ENCODE results near the gene FGFR2.
A peak's percentile ranks its signal among the peaks of the same experiment; 100 is the strongest.

The FGFR2 gene

DNA sequence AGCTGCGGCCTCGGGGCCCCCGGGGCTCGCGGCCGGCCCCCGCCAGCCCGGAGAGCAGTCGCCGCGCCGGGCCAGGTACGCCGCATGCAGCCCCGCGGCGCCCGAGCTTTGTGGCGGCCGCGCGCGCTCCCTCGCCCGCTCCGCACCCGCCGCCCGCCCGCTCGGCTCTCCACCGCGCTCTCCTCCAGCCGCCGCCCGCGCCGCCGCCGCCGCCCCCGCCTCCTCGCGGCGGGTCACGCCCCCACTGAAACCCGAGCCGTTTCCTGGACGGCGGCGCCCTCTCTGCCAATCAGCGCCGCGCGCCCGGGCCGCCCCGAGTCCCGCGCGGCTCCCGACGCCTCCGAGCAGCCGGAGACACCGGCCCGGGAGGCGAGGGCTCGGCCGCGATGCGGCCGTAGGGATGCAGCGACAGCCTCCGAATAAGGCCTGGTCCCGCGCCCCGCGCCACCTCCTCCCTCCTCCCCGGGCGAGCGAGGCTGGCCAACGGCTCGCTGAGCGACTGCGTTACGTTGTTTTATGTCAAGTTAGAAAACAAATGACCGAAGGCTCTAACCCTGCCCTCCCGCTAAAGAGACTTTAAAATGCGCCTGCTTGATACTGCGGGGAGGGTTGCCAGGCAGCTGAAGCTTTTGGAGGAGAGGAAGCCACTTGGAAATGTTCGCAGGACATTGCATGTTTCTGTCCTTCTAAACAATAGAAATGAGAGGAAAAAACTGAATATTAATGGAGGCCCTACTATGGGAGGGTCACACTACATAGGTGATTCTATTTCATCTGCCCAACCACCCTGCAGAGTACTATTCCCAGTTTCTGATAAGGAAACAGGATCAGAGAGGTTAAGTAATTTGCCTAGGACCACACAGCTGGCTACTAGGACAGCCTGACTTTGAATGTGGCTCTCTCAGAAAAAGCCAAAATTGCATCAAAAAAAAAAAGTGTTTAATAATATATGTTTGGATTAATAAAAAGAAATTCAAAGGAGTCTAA lies at the start of gene FGFR2:
FGFR2 (minus strand) TSS at position 182 of the 987 bp plus-strand sequence. CDS start 4,627 bp downstream, outside the sequence.
- peaks cover 28% of the 10 kb centered on the region for H3K4me1 ChIP-seq (ENCODE audit: control insufficient read depth, insufficient read depth, low read length)
- H3K4me3 ChIP-seq (ENCODE audit: low read depth, low read length), result peak within 1 kb of the TSS; percentile 87
- H3K9ac ChIP-seq (ENCODE audit: low read depth, low read length), result peak within 1 kb of the TSS; percentile 87
- peaks cover 6% of the 10 kb centered on the region for H3K27me3 ChIP-seq (ENCODE audit: control insufficient read depth, insufficient read depth, low read length)
- H3K36me3 ChIP-seq (ENCODE audit: control insufficient read depth, insufficient read depth, low read length), result peaks cover 4% of the 10 kb centered on the region
- H3K9me3 ChIP-seq (ENCODE audit: control insufficient read depth, insufficient read depth, low read length), result no peaks in the 10 kb centered on the region

DNA sequence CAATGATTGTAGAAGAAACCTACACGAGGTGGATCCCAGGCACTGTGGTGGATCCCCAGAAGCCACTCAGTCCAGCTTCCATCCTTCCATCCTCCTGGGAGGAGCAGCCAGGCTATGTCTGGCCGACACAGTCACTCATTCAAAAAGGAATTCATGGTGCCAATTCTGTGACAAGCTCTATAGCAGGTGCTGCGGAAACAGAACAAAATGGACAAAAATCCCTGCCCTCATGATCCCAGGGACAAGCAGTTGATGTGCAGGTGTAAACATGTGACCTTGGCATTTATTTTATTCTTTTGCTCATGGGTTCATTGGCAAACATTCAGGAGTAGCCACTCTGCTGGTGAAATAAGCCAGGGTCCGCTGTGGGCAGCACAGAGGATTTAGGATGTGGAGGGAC lies 49.2 kb upstream of the FGFR2 start:
- Histone ChIP-seq H3K27me3 (ENCODE audit: control insufficient read depth, insufficient read depth, low read length) (no peaks in the 10 kb centered on the region), H3K9ac (ENCODE audit: low read depth, low read length) (no peak overlapping the region), H3K9me3 (ENCODE audit: control insufficient read depth, insufficient read depth, low read length) (no peaks in the 10 kb centered on the region), H3K4me3 (ENCODE audit: low read depth, low read length) (no peak overlapping the region), H3K36me3 (ENCODE audit: control insufficient read depth, insufficient read depth, low read length) (no peaks in the 10 kb centered on the region), H3K4me1 (ENCODE audit: control insufficient read depth, insufficient read depth, low read length) (no peaks in the 10 kb centered on the region)

DNA sequence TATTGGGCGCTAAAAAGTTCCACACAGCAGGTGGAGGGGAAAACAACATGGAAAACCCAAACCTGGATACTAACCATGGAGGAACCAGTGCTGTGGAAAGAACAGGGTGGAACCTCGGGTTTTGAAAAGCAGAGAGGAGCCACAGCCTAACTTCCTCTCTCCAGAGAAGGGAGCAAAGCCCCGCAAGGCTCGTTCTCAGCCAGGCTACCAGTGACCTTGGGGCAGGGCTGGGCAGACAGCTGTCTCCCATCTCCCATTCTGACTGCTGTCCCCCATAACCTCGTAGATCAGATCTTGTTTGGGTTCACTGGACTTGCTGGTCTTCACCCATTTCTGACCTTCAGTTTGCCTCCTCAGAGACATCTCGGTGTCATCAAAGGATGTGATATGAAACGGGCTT lies 47.5 kb upstream of the FGFR2 start:
- Histone ChIP-seq H3K4me1 (ENCODE audit: control insufficient read depth, insufficient read depth, low read length) (no peaks in the 10 kb centered on the region), H3K27me3 (ENCODE audit: control insufficient read depth, insufficient read depth, low read length) (no peaks in the 10 kb centered on the region), H3K9ac (ENCODE audit: low read depth, low read length) (no peak overlapping the region), H3K4me3 (ENCODE audit: low read depth, low read length) (no peak overlapping the region), H3K36me3 (ENCODE audit: control insufficient read depth, insufficient read depth, low read length) (no peaks in the 10 kb centered on the region), H3K9me3 (ENCODE audit: control insufficient read depth, insufficient read depth, low read length) (no peaks in the 10 kb centered on the region)

DNA sequence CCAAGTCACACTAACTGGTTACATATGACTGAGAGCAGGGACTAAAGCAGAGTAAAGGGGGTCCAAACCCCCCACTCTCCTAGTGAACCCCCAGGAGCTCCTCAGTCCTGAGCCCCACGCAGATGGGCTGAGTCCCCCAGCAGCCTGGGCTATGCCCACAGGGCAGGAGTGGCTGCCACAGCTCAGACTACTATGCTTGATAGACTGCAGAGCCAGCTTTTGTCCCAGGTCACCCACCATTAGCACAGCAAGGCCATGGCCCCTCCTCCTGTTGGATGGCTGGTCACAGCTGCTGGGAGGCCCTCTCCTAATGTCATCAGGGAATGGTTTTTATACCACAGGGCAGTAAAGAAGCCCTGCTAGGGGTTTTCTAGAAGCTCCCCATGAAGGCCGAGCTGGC lies 46.3 kb upstream of the FGFR2 start:
- H3K36me3 ChIP-seq (ENCODE audit: control insufficient read depth, insufficient read depth, low read length), result no peaks in the 10 kb centered on the region
- no peaks in the 10 kb centered on the region for H3K27me3 ChIP-seq (ENCODE audit: control insufficient read depth, insufficient read depth, low read length)
- H3K9ac ChIP-seq (ENCODE audit: low read depth, low read length), result peak overlapping the region; percentile 8
- no peaks in the 10 kb centered on the region for H3K9me3 ChIP-seq (ENCODE audit: control insufficient read depth, insufficient read depth, low read length)
- no peaks in the 10 kb centered on the region for H3K4me1 ChIP-seq (ENCODE audit: control insufficient read depth, insufficient read depth, low read length)
- no peak overlapping the region for H3K4me3 ChIP-seq (ENCODE audit: low read depth, low read length)

DNA sequence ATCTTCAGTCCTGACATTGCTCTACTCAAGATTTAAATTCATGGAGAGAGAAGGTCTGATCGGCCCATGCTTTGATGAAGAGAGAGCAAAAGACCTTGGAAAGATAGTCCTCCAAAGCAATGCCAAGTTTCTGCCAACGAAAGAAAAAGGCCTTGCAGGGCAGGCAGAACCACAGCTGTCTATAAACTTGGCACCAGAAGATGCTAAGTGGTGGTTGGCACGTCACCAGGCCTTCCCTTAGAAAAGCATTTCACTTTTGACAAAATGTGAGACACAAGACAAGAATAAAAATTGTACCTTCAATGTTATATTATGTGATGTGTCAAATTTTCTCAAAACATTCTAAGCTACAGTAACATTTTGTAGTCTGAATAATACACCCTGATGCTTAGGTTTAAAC lies 42.0 kb upstream of the FGFR2 start:
- Histone ChIP-seq H3K9ac (ENCODE audit: low read depth, low read length) (no peak overlapping the region), H3K4me1 (ENCODE audit: control insufficient read depth, insufficient read depth, low read length) (no peaks in the 10 kb centered on the region), H3K9me3 (ENCODE audit: control insufficient read depth, insufficient read depth, low read length) (no peaks in the 10 kb centered on the region), H3K27me3 (ENCODE audit: control insufficient read depth, insufficient read depth, low read length) (no peaks in the 10 kb centered on the region), H3K36me3 (ENCODE audit: control insufficient read depth, insufficient read depth, low read length) (no peaks in the 10 kb centered on the region), H3K4me3 (ENCODE audit: low read depth, low read length) (no peak overlapping the region)

DNA sequence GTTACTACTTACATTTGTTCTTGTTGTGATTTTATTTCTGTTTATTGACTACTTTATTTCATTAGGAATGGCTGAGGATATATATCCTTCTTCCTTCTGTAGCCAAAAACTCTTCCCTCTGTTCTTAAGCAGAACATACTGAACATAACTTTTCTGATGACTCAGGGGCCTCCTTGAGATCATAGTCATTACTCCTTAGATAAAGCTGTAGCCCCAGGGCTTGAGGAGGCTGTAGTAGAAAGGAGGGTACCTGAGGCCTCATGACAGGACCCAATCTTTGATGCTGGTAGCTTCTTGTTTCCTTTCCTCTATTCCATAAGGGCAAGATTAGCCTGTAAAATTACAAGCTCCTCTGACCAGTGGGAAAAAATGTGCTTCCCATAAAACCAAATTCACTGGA lies 41.2 kb upstream of the FGFR2 start:
- H3K9me3 ChIP-seq (ENCODE audit: control insufficient read depth, insufficient read depth, low read length), result no peaks in the 10 kb centered on the region
- no peaks in the 10 kb centered on the region for H3K4me1 ChIP-seq (ENCODE audit: control insufficient read depth, insufficient read depth, low read length)
- H3K36me3 ChIP-seq (ENCODE audit: control insufficient read depth, insufficient read depth, low read length), result no peaks in the 10 kb centered on the region
- H3K4me3 ChIP-seq (ENCODE audit: low read depth, low read length), result no peak overlapping the region
- H3K9ac ChIP-seq (ENCODE audit: low read depth, low read length), result no peak overlapping the region
- no peaks in the 10 kb centered on the region for H3K27me3 ChIP-seq (ENCODE audit: control insufficient read depth, insufficient read depth, low read length)

DNA sequence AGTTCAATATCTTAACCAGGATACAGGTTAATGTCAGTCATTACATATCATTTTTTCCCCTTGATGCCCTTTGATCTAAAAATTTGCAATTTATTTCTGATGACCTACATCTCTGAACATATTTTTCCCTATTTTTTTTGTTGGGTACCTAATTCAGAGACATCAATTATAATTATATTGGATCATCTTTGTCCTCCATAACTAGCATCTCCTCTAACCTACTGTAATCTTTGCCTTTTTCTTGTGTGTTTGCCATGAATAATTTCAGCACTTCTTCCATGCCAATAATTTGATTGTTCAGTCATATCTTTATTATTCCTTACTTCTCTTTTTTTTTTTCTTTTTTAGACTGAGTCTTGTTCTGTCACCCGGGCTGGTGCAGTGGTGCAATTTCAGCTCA lies 39.2 kb upstream of the FGFR2 start:
- no peak overlapping the region for H3K4me3 ChIP-seq (ENCODE audit: low read depth, low read length)
- no peaks in the 10 kb centered on the region for H3K36me3 ChIP-seq (ENCODE audit: control insufficient read depth, insufficient read depth, low read length)
- no peak overlapping the region for H3K9ac ChIP-seq (ENCODE audit: low read depth, low read length)
- H3K9me3 ChIP-seq (ENCODE audit: control insufficient read depth, insufficient read depth, low read length), result no peaks in the 10 kb centered on the region
- no peaks in the 10 kb centered on the region for H3K4me1 ChIP-seq (ENCODE audit: control insufficient read depth, insufficient read depth, low read length)
- H3K27me3 ChIP-seq (ENCODE audit: control insufficient read depth, insufficient read depth, low read length), result no peaks in the 10 kb centered on the region

DNA sequence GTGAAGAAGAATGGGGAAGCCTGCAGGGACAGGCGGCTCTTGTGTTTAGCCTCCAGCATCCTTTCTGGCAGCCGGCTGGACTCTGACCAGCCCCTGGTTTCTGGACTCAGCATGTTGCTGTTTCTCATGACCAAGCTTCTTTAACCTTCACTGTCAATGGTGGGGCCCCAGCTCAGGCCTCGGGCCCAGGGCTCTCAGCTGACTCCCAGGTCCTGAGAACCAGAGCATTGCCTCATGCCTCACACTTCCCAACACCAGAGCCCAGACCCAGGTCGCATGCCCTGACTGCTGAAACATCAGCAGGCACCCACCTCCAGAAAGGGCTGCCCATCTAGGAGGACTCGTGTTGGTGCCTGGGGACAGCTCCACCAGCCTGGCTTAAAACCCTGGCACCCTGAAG lies 34.8 kb upstream of the FGFR2 start:
- Histone ChIP-seq H3K4me3 (ENCODE audit: low read depth, low read length) (no peak overlapping the region), H3K27me3 (ENCODE audit: control insufficient read depth, insufficient read depth, low read length) (no peaks in the 10 kb centered on the region), H3K9ac (ENCODE audit: low read depth, low read length) (no peak overlapping the region), H3K36me3 (ENCODE audit: control insufficient read depth, insufficient read depth, low read length) (no peaks in the 10 kb centered on the region), H3K4me1 (ENCODE audit: control insufficient read depth, insufficient read depth, low read length) (no peaks in the 10 kb centered on the region), H3K9me3 (ENCODE audit: control insufficient read depth, insufficient read depth, low read length) (no peaks in the 10 kb centered on the region)

DNA sequence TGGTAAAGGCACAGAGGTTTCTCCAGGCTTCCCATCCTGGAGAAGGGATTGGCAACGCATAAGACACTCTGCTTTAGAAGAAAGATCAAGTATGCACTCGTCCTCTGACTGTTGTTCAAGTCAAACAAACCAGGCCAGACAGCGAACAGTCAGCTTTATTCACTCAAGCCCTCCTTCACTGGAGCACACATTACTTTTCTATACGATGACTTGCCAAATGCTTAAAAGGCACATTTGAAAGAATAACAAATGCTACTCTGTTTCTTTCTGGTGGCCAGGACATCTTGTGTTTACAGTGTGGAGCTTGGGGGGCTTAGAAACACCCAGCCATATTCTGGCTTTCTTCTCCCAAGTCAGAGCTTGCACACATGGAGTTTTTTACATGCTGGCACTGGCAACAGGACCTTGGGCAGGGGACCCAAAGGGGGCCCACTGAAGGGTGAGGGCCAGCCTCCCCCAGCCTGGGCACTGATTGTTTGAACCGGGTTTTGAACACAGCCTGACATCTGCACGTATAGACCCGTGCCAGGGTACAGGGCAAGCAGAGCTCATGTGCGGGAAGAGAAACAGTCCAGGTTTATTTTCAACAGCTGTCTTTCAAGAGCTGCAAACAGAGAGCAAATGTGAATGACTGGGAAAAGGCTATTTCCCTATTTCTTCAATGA lies 33.3 kb upstream of the FGFR2 start:
- no peak overlapping the region for H3K9ac ChIP-seq (ENCODE audit: low read depth, low read length)
- H3K36me3 ChIP-seq (ENCODE audit: control insufficient read depth, insufficient read depth, low read length), result no peaks in the 10 kb centered on the region
- H3K4me3 ChIP-seq (ENCODE audit: low read depth, low read length), result no peak overlapping the region
- no peaks in the 10 kb centered on the region for H3K27me3 ChIP-seq (ENCODE audit: control insufficient read depth, insufficient read depth, low read length)
- H3K9me3 ChIP-seq (ENCODE audit: control insufficient read depth, insufficient read depth, low read length), result no peaks in the 10 kb centered on the region
- no peaks in the 10 kb centered on the region for H3K4me1 ChIP-seq (ENCODE audit: control insufficient read depth, insufficient read depth, low read length)

DNA sequence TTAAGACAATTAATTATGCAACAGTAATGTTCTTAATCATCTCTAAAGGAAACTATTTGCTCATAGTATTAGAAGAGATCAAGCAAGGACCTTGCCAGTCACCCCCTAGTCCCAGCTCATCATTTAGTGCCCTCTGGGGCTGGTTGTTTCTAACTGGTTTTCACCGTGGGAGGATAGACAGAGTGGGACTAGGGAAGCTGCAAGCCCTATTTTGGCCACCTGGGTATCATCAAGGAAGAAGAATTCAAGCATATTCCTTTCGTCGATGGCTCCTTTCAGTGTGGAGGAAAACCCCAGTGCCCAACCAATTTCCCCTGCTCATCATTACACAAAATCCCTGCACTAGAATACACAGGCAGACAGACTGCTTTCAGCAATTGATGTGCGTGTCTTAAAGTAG lies 30.6 kb upstream of the FGFR2 start:
- Histone ChIP-seq H3K9ac (ENCODE audit: low read depth, low read length) (no peak overlapping the region), H3K27me3 (ENCODE audit: control insufficient read depth, insufficient read depth, low read length) (no peaks in the 10 kb centered on the region), H3K9me3 (ENCODE audit: control insufficient read depth, insufficient read depth, low read length) (no peaks in the 10 kb centered on the region)

DNA sequence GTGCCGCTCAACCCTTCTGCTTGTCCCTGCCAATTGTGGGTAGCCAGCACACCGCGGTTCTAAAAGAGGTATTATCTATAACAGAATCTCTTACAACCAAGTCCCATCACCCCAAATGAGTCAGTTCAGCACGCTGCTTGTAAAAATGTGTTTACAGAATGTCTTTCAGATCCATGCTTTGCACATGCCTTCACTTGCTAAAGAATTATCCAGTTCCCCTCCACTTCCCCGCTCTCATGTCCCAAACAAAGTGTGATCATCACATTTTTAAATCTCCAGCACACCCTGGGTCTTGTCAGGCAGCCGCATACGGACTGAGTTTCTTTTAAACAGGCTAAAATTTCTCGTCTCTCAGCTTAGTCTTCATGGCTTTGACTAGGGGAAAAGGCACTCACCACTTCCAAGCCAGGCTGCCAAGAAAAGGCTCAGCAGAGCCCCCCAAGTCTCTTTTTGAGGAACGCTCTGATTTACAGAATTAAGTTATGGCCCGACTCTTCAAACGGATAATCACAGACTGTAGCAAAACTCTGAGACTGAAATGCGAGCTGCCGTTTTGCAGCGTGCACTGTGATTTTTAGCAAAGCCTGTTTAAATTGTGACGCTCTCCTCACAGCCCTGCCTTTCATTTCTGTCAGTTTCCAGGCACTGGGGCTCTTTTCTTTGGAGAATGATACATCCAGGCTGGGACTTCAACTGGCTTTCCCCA lies 29.8 kb upstream of the FGFR2 start:
- Histone ChIP-seq H3K9me3 (ENCODE audit: control insufficient read depth, insufficient read depth, low read length) (no peaks in the 10 kb centered on the region), H3K4me1 (ENCODE audit: control insufficient read depth, insufficient read depth, low read length) (no peaks in the 10 kb centered on the region), H3K27me3 (ENCODE audit: control insufficient read depth, insufficient read depth, low read length) (no peaks in the 10 kb centered on the region), H3K9ac (ENCODE audit: low read depth, low read length) (no peak overlapping the region), H3K4me3 (ENCODE audit: low read depth, low read length) (no peak overlapping the region), H3K36me3 (ENCODE audit: control insufficient read depth, insufficient read depth, low read length) (no peaks in the 10 kb centered on the region)

More for the DNA sequence above, 30.6 kb upstream of the FGFR2 start:
- no peaks in the 10 kb centered on the region for H3K36me3 ChIP-seq (ENCODE audit: control insufficient read depth, insufficient read depth, low read length)
- no peak overlapping the region for H3K4me3 ChIP-seq (ENCODE audit: low read depth, low read length)
- no peaks in the 10 kb centered on the region for H3K4me1 ChIP-seq (ENCODE audit: control insufficient read depth, insufficient read depth, low read length)
